DOHH2 (cell line): ENCODE measurements around the gene RAB17.
"Not testable (repeated sequence)": the region's sequence is repeated elsewhere in the genome, so short reads cannot be mapped to it uniquely, and the experiment has no call there.

ENCODE experiments used
- H3F3A ChIP-seq: fragments of 200-600 bp; sonication (generic), shearing (Covaris generic); 2 replicates; pipeline ENCODE4 v1.6.0; 2016; ENCODE audit warnings: antibody characterized with exemption, mild to moderate bottlenecking; ENCODE audit not compliant: control insufficient read depth, insufficient read depth
- H3K27ac ChIP-seq: fragments of 200-600 bp; sonication (generic); 2 replicates; pipeline ENCODE4 v1.5.1; 2014; ENCODE audit warnings: low read depth, mild to moderate bottlenecking, low read length, moderate library complexity
- H3K27me3 ChIP-seq: fragments of 200-600 bp; sonication (generic); 2 replicates; pipeline ENCODE4 v1.6.1; 2014; ENCODE audit warnings: mild to moderate bottlenecking, low read length, mixed read lengths; ENCODE audit not compliant: control insufficient read depth
- H3K36me3 ChIP-seq: fragments of 200-600 bp; sonication (generic); 2 replicates; pipeline ENCODE4 v1.6.1; 2014; ENCODE audit warnings: mild to moderate bottlenecking, low read length, moderate library complexity, mixed read lengths; ENCODE audit not compliant: control insufficient read depth
- H3K4me1 ChIP-seq: fragments of 200-600 bp; sonication (generic); 2 replicates; pipeline ENCODE4 v1.6.1; 2014; ENCODE audit warnings: mild to moderate bottlenecking, low read length, mixed read lengths; ENCODE audit not compliant: control insufficient read depth
- H3K4me2 ChIP-seq: fragments of 200-600 bp; sonication (generic); 2 replicates; pipeline ENCODE4 v1.6.0; 2014; ENCODE audit warnings: mild to moderate bottlenecking, low read length, moderate library complexity
- H3K4me3 ChIP-seq: fragments of 200-600 bp; sonication (generic); 2 replicates; pipeline ENCODE4 v1.5.1; 2014; ENCODE audit warnings: mild to moderate bottlenecking, low read length, mixed read lengths
- H3K79me2 ChIP-seq: fragments of 200-600 bp; sonication (generic); 2 replicates; pipeline ENCODE4 v1.6.1; 2014; ENCODE audit warnings: mild to moderate bottlenecking, low read length, mixed read lengths; ENCODE audit not compliant: control insufficient read depth
- H3K9me2 ChIP-seq: fragments of 200-600 bp; sonication (generic); replicated peaks from 2 replicates; pipeline ENCODE4 v1.6.1; 2014; ENCODE audit warnings: mild to moderate bottlenecking, low read length, mixed read lengths; ENCODE audit not compliant: control insufficient read depth
- H3K9me3 ChIP-seq: fragments of 200-600 bp; sonication (generic); 2 replicates; pipeline ENCODE4 v1.6.1; 2014; ENCODE audit warnings: antibody characterized with exemption, low read length, mixed read lengths; ENCODE audit not compliant: control insufficient read depth, insufficient read depth
- H4K20me1 ChIP-seq: fragments of 200-600 bp; sonication (generic); 2 replicates; pipeline ENCODE4 v1.6.0; 2014; ENCODE audit warnings: low read depth, mild to moderate bottlenecking, antibody characterized with exemption, low read length, moderate library complexity; ENCODE audit not compliant: control insufficient read depth, insufficient read depth
- CTCF ChIP-seq: fragments of 200-600 bp; sonication (generic); IDR thresholded peaks from one replicate; pipeline ENCODE4 v1.5.1; 2014; ENCODE audit warnings: antibody characterized with exemption, mild to moderate bottlenecking, low read depth, low read length; ENCODE audit not compliant: poor library complexity, severe bottlenecking
- EZH2phosphoT487 ChIP-seq: fragments of 200-600 bp; sonication (generic); IDR thresholded peaks from 2 replicates; pipeline ENCODE4 v1.6.1; 2017; ENCODE audit warnings: borderline replicate concordance, mild to moderate bottlenecking, antibody characterized with exemption, low read length, moderate library complexity, mixed read lengths

RAB17 gene

GRCh38 chr2:237614151-237614720 is 23.7 kb upstream of the RAB17 start:
- no peaks in the 10 kb centered on the region for H3K4me1 ChIP-seq
- H3K27ac ChIP-seq, result no peak overlapping the region
- H4K20me1 ChIP-seq, result no peaks in the 10 kb centered on the region
- no peaks in the 10 kb centered on the region for H3K9me2 ChIP-seq
- H3K27me3 ChIP-seq, result peaks cover 27% of the 10 kb centered on the region
- H3K9me3 ChIP-seq, result no peaks in the 10 kb centered on the region
- no peak overlapping the region for H3K4me3 ChIP-seq
- H3K36me3 ChIP-seq, result no peaks in the 10 kb centered on the region
- no peaks in the 10 kb centered on the region for H3F3A ChIP-seq
- no peaks in the 10 kb centered on the region for H3K79me2 ChIP-seq
- H3K4me2 ChIP-seq, result no peak overlapping the region
- no peak for TF ChIP-seq CTCF
- TF ChIP-seq EZH2phosphoT487, result no peak

- Histone ChIP-seq H3K36me3 (no peaks in the 10 kb centered on the region), H3K4me2 (no peak overlapping the region), H3K27ac (no peak overlapping the region), H4K20me1 (no peaks in the 10 kb centered on the region), H3K4me3 (no peak overlapping the region), H3K9me3 (no peaks in the 10 kb centered on the region), H3K9me2 (no peaks in the 10 kb centered on the region), H3F3A (no peaks in the 10 kb centered on the region), H3K79me2 (no peaks in the 10 kb centered on the region), H3K27me3 (peaks cover 24% of the 10 kb centered on the region), H3K4me1 (no peaks in the 10 kb centered on the region)
- TF ChIP-seq EZH2phosphoT487 (no peak), CTCF (no peak)
These were observed 23.1 kb upstream of the RAB17 start for GRCh38 chr2:237613679-237614078.

- Histone ChIP-seq H3K9me3 (no peaks in the 10 kb centered on the region), H3K79me2 (no peaks in the 10 kb centered on the region), H3K4me3 (no peak overlapping the region), H3K9me2 (no peaks in the 10 kb centered on the region), H3F3A (no peaks in the 10 kb centered on the region), H3K4me1 (no peaks in the 10 kb centered on the region), H3K27ac (no peak overlapping the region), H3K36me3 (no peaks in the 10 kb centered on the region), H3K4me2 (no peak overlapping the region), H4K20me1 (no peaks in the 10 kb centered on the region), H3K27me3 (peaks cover 18% of the 10 kb centered on the region)
- TF ChIP-seq EZH2phosphoT487 (no peak), CTCF (no peak)
These were observed 22.2 kb upstream of the RAB17 start for GRCh38 chr2:237612527-237613357.

- not testable (repeated sequence) for H3K79me2 ChIP-seq, H3K9me2 ChIP-seq, H4K20me1 ChIP-seq, H3K27me3 ChIP-seq, H3K9me3 ChIP-seq, H3K4me3 ChIP-seq, H3K4me2 ChIP-seq, H3K27ac ChIP-seq, H3K36me3 ChIP-seq, H3F3A ChIP-seq
- peaks cover 10% of the 10 kb centered on the region for H3K4me1 ChIP-seq
These were observed 16.0 kb upstream of the RAB17 start for GRCh38 chr2:237606522-237606921.
